Activated naive CD4-positive, alpha-beta T cell treated with Interleukin-2 at 50 U/mL for 16 hours (primary cell): Measurements from ENCODE around the gene HOXA7.

Experiments used
- DNase-seq: peaks from one replicate; pipeline ENCODE4 v3.0.0-alpha.2; 2020

HOXA7 gene

GRCh38 chr7:27169658-27170425 lies 13.4 kb upstream of the HOXA7 start:
- DNase-seq: no peak

DNA sequence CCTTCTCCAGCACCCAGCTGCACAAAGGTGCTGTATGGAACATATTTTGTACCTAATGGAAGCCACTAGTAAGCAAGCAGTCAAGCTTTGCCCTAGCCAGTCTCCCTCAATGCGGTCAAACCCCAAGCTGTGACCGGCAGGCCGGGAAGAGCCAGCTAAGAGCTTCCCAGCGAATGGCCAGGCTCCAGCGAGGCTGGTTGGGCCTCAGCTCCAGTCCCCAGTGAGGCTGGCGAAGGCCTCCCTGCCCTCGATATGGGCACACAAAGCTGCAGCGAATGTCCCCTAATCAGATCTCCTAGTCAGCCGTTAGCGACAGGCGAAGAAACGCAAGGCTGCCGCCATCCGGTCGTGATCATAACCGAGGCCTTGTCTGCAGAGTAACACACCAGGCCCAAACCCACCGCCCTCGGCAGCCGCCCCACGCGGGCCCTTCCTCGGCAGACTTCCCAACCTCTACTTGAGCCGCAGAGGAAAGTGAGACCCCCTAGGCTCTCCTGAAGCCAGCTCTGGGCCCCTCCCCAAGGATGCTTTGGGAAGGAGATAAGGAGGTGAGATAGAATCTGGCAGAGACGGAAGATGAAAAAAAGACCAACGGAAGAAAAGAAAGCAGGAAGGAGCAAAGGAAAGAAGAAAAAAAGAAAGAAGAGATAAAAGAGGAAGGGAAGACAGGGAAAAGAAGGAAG lies 11.9 kb upstream of the HOXA7 start:
- no peak for DNase-seq

GRCh38 chr7:27167916-27168264 lies 11.4 kb upstream of the HOXA7 start:
- DNase-seq: no peak

DNA sequence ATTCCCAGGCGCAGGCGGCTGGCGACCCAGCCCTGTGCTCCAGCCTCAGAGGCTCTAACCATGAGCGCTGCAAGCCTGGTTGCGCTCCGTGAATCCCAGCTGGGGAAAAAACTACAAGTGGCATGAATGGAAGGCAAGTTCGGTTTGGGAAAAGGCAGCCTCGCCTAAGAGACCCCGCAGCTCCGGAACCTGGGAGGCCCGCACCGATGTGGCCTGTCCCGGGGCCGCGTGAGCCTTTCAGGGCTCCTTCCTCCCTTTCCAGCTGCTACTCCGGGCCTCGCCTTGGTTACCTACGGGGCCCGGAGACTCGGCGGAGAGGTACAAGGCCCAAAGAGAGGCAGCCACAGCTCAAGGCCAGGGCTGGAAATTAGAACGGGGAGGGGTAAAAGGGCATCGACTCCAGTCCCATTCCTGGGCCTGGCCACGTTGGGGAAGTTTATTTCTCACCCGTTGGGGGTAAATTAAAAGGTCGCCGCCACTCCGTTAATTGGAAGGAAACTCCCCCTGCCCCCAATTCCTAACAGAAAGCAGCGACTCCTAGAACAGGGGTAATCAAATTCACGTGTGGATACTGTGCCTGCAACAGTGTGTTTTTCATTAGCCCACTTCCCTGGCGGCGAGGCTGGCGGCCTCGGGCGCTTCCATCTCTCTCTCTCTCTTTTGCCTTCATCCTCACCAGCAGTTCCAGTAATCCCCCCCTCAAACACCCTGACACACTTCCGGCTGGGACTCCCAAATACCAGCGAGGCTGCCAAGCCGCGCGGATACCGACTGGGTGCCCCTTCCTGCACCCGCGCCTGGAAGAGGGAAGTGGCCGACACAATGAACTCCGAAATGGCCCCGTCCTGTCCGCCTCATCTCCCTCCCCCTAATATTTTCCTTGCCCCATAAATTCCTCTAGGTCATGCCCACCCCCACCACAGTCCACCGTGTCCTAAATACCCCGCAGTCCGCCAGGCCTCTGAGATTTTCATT lies 10.3 kb upstream of the HOXA7 start:
- DNase-seq: no peak

DNA sequence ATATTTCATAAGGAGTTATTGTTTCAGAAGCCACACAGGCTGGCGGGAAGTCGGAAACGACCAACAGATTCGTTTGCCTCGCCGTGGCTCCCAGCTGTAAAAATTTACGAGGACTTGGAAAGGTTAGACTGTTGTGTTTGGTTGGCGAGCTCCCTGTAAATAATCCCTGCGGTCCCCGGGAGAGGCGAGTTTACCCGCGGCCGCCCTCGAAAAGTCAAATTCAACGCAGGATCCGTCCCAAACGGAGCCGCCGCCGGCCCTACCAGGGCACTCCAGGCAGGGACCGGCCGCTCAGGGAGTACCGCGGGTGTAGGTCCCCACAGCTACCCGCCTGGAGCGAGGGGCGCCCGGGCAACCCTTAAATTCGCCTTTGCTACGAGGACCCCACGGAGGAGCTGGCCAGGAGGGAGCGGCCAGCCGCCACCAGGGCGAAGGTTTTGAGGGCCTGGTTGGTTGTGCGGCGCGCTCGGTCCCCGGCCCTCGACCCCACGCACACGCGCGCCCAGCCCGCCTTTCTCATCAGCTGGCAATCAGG lies 9.6 kb upstream of the HOXA7 start:
- DNase-seq: no peak

GRCh38 chr7:27165089-27165995 lies 8.9 kb upstream of the HOXA7 start, which contains the start of gene HOXA9:
HOXA9 (minus strand) TSS chr7:27165537; CDS start chr7:27165457, 80 bp downstream.
- DNase-seq: no peak

- DNase-seq: no peak
Observed at GRCh38 chr7:27164367-27165088, 8.1 kb upstream of the HOXA7 start.

DNA sequence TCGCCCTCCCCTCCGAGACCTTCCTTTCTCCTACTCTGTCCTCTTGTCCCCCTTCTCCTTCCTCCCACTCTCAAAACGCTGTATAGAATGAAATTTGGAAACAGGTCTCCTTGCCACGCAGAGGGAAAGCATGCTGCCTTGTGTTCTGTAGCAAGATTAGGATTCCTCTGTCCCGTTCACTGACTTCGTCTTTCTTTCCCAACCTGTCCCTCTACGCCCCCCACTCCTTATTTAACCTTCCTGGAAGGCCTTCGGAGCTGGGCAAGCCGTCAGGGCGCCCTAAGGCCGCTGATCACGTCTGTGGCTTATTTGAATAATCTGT lies 7.5 kb upstream of the HOXA7 start:
- DNase-seq: no peak

- DNase-seq: no peak
Observed at GRCh38 chr7:27163288-27164044, 7.0 kb upstream of the HOXA7 start.

- DNase-seq: no peak
Observed at GRCh38 chr7:27162561-27163287, 6.2 kb upstream of the HOXA7 start.

DNA sequence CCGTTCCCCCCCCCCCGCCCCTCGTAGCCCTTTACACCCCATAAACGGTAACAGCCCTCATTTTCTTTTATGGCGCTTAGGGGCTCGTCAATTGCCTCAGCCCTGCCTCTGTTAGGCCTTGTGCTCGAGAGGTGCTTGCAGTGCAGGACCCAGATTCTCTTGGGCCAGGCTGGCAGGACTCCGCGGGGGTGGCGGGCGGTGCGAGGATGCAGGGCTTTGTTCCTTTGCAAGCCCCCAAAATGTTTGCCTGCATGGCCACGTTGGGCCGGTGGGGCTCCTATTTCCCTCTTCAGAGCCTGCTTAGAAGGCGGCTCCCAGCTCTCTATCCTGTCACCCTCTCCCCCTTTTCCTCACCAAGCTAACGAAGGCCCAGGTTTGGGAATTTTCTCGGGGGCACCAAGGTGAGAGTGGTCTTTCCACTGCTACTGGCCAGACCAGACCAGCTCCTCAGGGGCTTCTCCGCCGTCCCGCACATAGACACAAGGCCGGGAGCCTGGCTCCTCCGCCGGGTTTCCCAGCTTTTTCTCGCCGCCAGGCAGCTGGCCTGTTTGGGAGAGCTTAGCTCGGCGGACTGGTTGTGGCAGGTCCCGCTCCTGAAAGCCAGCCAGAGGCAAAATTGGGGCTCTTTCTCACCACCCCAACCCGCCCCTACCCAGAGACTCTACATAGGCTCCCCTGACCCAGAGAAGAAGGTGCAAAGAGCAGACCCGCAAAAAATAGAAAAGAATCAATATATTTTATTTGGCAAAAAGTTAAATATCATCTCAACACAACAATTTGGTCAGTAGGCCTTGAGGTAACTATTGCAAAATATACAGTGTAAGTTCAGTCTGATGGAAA lies 5.5 kb upstream of the HOXA7 start:
- DNase-seq: no peak

DNA sequence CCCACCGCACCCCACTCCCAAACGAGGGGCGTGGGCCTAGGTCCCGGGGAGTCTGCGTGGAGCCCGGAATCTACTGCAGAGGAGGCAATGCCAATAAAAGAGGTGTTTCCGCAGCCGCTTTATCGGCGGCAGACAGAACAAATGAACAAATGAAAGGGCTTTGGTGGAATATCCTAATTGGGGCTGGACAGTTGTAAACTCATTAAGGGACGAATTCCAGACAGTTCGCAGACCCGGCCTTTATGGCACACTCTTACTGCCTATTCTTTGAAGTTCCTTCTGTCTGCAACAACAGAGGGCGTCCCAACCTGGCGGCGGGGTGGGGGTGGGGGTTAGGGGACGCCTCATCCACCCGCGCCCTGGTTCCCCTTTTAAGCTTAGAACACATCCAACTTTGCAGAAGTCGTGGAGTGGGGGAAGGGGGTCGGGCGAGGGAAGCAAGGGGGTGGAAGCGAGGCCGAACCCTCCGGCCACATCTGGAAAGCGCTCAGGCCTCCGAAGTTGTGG lies 4.8 kb upstream of the HOXA7 start:
- no peak for DNase-seq

DNA sequence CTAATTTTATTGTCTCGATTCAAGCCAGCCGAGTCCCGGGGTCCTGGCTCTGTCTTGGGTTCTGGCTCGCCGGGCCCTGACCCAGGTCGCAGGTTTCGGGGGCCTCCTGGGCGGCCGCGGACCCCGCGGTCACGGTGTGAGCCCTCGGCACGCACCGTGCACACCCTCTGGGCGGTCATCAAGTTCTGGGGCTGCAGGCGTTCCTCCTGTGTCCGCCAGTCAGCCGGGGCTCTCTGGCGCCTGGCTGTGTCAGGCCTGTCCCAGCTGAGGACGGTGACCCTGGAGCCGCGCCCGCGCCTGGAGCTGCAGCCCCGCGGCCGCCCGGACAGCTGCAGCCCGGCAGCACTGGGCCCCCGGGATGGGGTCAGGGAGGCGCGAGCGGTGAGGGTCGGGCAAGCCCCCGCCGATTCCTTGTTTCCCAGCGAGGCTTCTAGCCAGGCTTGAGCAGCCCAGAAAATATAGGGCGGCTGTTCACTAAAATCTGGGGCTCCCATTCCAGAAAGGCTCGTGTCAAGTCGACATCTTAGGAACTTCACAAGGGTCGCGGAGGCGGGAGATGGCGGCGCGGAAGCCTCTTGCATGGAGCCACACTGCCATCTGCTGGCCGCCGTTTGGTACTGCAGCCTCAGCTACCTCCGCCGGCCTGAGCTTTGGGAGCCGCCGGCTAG lies 4.2 kb upstream of the HOXA7 start:
- peak; percentile 86 for DNase-seq

DNA sequence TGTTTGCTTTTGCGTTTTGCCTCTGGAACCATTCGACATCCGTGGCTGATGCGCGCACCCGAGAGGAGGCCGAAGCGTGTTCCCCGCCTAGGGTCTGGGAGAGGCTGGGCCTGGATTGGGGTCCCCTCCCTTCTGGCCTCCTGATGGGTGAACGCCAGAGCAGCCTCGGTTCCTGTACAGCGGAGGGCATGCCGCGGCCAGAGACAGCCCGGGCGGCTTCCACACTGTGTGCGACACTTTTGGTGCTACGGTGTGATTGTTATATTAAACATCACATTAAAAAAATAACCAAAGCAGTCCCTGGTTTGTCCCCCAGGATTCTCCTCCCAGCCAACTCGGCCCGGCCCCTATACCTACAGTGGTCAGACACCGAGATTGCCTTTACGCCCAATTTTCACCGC lies 3.7 kb upstream of the HOXA7 start:
- no peak for DNase-seq

DNA sequence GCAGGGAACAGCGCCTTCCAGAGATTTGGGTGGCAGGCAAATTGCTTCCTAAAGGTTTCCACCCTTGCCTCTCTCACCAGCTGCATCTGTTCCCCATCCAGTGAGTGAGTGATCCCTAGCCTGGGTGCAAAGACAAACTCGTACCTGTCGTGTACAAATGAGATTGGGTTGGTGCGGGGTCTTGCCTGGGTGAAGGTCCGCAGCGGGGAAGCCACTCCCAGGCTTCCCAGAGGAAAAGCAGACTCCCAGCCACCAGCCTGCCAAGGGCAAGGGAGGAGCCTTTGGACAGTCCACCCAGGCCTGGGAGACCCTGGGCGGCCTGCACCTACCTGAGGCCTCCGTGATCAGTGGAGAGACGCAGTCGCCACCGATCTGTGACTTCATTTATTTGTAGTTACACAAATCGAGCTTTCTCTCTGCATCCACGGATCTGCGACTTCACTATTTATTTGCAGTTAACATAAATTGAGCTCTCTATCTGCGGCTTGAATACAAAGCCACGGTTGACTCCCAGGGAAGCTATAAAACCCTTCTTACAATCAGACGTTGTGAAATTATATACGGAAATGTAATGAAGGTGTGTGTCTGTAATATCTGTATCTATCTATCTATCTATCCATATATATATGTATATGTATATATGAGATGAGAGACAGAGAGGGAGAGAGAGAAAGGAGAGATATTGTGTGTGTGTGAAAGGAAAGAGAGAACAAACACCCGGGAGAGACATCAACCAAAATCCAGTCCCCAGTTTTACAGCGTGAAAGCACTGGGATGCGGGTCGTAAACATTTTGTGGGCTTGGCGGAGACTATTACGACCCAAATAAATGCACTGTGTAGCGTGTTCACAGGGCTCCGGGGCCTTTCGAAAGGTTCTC lies 3.0 kb upstream of the HOXA7 start:
- DNase-seq: peak; percentile 1

DNA sequence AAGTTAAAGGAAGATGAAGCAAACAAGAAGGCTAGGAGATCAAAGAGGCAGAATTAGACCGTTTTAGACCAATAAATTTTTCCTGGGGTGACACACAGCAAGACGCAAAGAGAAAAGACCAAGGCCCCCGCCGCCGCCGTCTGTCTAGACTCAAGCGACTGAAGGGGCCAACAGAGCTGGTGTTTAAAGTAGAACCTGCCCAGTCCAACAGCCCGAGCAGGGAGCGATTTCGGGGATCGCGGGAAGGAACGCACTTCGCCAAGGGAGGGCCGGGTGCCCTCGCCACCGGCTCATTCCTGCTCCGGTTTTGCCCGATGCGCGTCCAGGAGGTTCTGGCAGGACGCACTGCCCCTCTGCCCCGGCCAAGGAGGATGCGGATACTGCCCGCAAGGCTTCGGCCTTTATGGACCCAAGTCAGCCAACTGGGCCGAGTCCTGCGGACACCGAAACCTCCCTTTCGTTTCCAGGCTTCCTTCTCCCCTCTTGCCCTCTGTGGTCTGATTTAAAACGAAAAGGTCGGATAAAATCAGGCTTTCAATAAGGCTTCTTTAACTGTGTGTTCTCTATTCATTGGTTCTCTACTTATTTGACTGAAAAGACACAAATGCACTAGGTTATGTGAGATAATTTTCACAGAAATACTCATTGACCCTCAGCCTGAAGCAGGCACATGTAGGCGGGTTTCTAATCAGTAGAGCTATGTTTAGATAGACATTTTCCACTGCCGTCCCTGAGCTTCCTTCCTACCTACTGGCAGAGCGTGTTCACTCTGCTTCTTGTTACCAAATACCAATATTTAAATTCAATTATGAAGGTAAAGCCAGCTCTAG lies 2.2 kb upstream of the HOXA7 start:
- DNase-seq: peak; percentile 1
